ENCODE data around the gene ACTR1B.
"Not testable (repeated sequence)": the region's sequence is repeated elsewhere in the genome, so short reads cannot be mapped to it uniquely, and the experiment has no call there.

ACTR1B gene

GRCh38 chr2:97663962-97664635 lies at the start of gene ACTR1B:
TSS of gene ACTR1B (minus strand) at chr2:97664044. CDS start at chr2:97663890, 154 bp downstream.
- H3K9me3 ChIP-seq (ENCODE audit: control insufficient read depth, low read length), result no peaks in the 10 kb centered on the region
- H3K4me3 ChIP-seq (ENCODE audit: low read length), result peak within 1 kb of the TSS; percentile 83
- peaks cover under 1% of the 10 kb centered on the region for H3K36me3 ChIP-seq (ENCODE audit: control insufficient read depth, insufficient read depth, low read length, severe bottlenecking)
- no peaks in the 10 kb centered on the region for H3K27me3 ChIP-seq (replicated peaks; ENCODE audit: control insufficient read depth, insufficient read depth, low read length)
- DNase-seq (ENCODE audit: low read depth), result peak; percentile 98
- peak within 1 kb of the TSS; percentile 87 for H3K9ac ChIP-seq (ENCODE audit: low read length)
- H3K4me1 ChIP-seq (ENCODE audit: control insufficient read depth, insufficient read depth, low read length), result peaks cover 31% of the 10 kb centered on the region

- Histone ChIP-seq H3K36me3 (ENCODE audit: control insufficient read depth, insufficient read depth, low read length, severe bottlenecking) (no peaks in the 10 kb centered on the region), H3K27me3 (replicated peaks; ENCODE audit: control insufficient read depth, insufficient read depth, low read length) (peaks cover 44% of the 10 kb centered on the region), H3K9me3 (ENCODE audit: control insufficient read depth, low read length) (no peaks in the 10 kb centered on the region), H3K4me1 (ENCODE audit: control insufficient read depth, insufficient read depth, low read length) (no peaks in the 10 kb centered on the region), H3K4me3 (ENCODE audit: low read length) (no peak overlapping the region), H3K9ac (ENCODE audit: low read length) (no peak overlapping the region)
- no peak for DNase-seq (ENCODE audit: low read depth)
Observed at GRCh38 chr2:97712693-97713295, 49.0 kb upstream of the ACTR1B start.

GRCh38 chr2:97712175-97712574 lies 48.3 kb upstream of the ACTR1B start:
- H3K27me3 ChIP-seq (replicated peaks; ENCODE audit: control insufficient read depth, insufficient read depth, low read length), result peaks cover 46% of the 10 kb centered on the region
- not testable (repeated sequence) for H3K9me3 ChIP-seq (ENCODE audit: control insufficient read depth, low read length); H3K4me3 ChIP-seq (ENCODE audit: low read length); H3K9ac ChIP-seq (ENCODE audit: low read length); H3K4me1 ChIP-seq (ENCODE audit: control insufficient read depth, insufficient read depth, low read length); DNase-seq (ENCODE audit: low read depth); H3K36me3 ChIP-seq (ENCODE audit: control insufficient read depth, insufficient read depth, low read length, severe bottlenecking)

- H3K9me3 ChIP-seq (ENCODE audit: control insufficient read depth, low read length), result no peaks in the 10 kb centered on the region
- DNase-seq (ENCODE audit: low read depth), result no peak
- H3K36me3 ChIP-seq (ENCODE audit: control insufficient read depth, insufficient read depth, low read length, severe bottlenecking), result no peaks in the 10 kb centered on the region
- H3K4me1 ChIP-seq (ENCODE audit: control insufficient read depth, insufficient read depth, low read length), result no peaks in the 10 kb centered on the region
- peaks cover 47% of the 10 kb centered on the region for H3K27me3 ChIP-seq (replicated peaks; ENCODE audit: control insufficient read depth, insufficient read depth, low read length)
- H3K4me3 ChIP-seq (ENCODE audit: low read length), result no peak overlapping the region
- H3K9ac ChIP-seq (ENCODE audit: low read length), result no peak overlapping the region
Observed at GRCh38 chr2:97711394-97711711, 47.5 kb upstream of the ACTR1B start.

DNA sequence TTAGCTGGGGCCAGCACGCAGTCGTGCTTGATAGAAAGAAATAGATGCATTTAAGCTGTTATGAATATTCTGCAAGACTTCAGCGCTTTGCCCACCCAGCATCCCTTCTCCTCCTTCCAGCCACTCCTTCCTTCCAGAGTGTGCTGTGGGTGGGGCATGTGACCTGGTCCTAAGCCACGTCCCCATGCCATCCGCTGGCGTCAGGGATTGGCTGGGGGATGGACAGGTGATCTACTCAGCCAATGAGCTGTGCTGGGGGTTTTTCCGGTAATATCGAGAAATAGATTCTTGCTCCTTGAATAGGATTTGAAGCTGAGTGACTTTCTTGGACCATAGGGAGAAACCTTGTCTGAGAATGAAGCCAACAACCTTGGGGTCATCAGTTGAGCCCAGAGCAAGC lies 44.8 kb upstream of the ACTR1B start:
- DNase-seq (ENCODE audit: low read depth), result no peak
- H3K9me3 ChIP-seq (ENCODE audit: control insufficient read depth, low read length), result no peaks in the 10 kb centered on the region
- H3K4me1 ChIP-seq (ENCODE audit: control insufficient read depth, insufficient read depth, low read length), result no peaks in the 10 kb centered on the region
- peaks cover 38% of the 10 kb centered on the region for H3K27me3 ChIP-seq (replicated peaks; ENCODE audit: control insufficient read depth, insufficient read depth, low read length)
- no peak overlapping the region for H3K9ac ChIP-seq (ENCODE audit: low read length)
- H3K4me3 ChIP-seq (ENCODE audit: low read length), result no peak overlapping the region
- H3K36me3 ChIP-seq (ENCODE audit: control insufficient read depth, insufficient read depth, low read length, severe bottlenecking), result no peaks in the 10 kb centered on the region

GRCh38 chr2:97708048-97708380 lies 44.2 kb upstream of the ACTR1B start:
- Histone ChIP-seq H3K4me1 (ENCODE audit: control insufficient read depth, insufficient read depth, low read length) (no peaks in the 10 kb centered on the region), H3K9ac (ENCODE audit: low read length) (no peak overlapping the region), H3K36me3 (ENCODE audit: control insufficient read depth, insufficient read depth, low read length, severe bottlenecking) (no peaks in the 10 kb centered on the region), H3K9me3 (ENCODE audit: control insufficient read depth, low read length) (no peaks in the 10 kb centered on the region), H3K4me3 (ENCODE audit: low read length) (no peak overlapping the region), H3K27me3 (replicated peaks; ENCODE audit: control insufficient read depth, insufficient read depth, low read length) (peaks cover 34% of the 10 kb centered on the region)
- no peak for DNase-seq (ENCODE audit: low read depth)

GRCh38 chr2:97707362-97708047 lies 43.7 kb upstream of the ACTR1B start:
- Histone ChIP-seq H3K4me1 (ENCODE audit: control insufficient read depth, insufficient read depth, low read length) (no peaks in the 10 kb centered on the region), H3K9me3 (ENCODE audit: control insufficient read depth, low read length) (no peaks in the 10 kb centered on the region), H3K27me3 (replicated peaks; ENCODE audit: control insufficient read depth, insufficient read depth, low read length) (peaks cover 32% of the 10 kb centered on the region), H3K36me3 (ENCODE audit: control insufficient read depth, insufficient read depth, low read length, severe bottlenecking) (no peaks in the 10 kb centered on the region), H3K9ac (ENCODE audit: low read length) (no peak overlapping the region), H3K4me3 (ENCODE audit: low read length) (no peak overlapping the region)
- DNase-seq (ENCODE audit: low read depth), result no peak

DNA sequence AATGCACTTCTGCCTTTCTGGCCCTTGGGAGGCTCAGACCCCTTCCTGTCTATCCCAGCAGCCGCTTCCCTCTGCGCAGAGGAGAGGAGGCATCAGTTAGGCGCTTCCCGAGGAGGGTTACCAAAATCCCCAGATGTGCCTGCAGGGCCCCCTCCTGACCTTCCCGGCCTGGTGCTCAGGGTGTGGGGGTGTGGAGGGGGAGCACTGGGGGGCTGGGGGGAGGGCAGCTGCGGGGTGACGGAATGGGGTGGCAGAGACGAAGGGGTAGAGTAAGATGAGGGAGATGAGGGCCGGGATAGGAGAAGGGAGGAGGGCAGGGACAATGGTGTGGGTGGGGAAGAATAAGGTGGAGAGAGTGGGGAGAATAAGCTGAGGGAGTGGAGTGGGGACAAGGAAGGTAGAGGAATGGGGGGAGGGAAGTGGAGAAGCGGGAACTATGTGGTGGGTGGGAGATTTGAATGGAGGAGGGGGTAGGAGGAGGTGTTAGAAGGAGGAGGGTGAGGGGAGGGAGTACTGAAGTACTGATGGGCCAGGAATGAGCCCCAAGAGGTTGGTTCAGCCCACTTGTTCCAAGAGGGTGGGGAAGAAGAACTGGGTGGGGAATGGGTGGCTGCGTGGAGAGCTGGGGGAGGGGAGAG lies 43.0 kb upstream of the ACTR1B start:
- no peak overlapping the region for H3K4me3 ChIP-seq (ENCODE audit: low read length)
- no peak for DNase-seq (ENCODE audit: low read depth)

DNA sequence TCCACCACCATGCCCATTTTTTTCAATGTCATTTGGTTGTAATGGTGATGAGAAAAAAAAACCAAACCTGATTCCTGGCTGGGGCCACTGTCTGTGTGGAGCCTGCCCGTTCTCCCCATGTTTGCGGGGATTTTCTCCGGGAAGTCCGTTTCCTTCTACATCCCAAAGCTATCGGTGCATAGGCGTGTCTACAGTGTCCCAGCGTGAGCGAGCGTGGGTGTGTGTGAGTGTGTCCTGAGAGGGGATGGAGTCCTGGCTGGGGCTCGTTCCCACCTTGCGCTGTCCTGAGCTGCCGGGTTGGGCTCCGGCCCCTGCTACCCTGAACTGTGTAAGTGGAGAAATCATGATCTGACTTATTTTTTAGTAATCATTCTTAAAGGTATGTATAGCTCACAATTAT lies 42.3 kb upstream of the ACTR1B start:
- no peak overlapping the region for H3K4me3 ChIP-seq (ENCODE audit: low read length)
- no peak overlapping the region for H3K9ac ChIP-seq (ENCODE audit: low read length)
- DNase-seq (ENCODE audit: low read depth), result no peak
- H3K9me3 ChIP-seq (ENCODE audit: control insufficient read depth, low read length), result no peaks in the 10 kb centered on the region
- H3K4me1 ChIP-seq (ENCODE audit: control insufficient read depth, insufficient read depth, low read length), result no peaks in the 10 kb centered on the region
- H3K27me3 ChIP-seq (replicated peaks; ENCODE audit: control insufficient read depth, insufficient read depth, low read length), result peaks cover 26% of the 10 kb centered on the region
- H3K36me3 ChIP-seq (ENCODE audit: control insufficient read depth, insufficient read depth, low read length, severe bottlenecking), result no peaks in the 10 kb centered on the region

More for the DNA sequence above, 43.0 kb upstream of the ACTR1B start:
- Histone ChIP-seq H3K9me3 (ENCODE audit: control insufficient read depth, low read length) (no peaks in the 10 kb centered on the region), H3K36me3 (ENCODE audit: control insufficient read depth, insufficient read depth, low read length, severe bottlenecking) (no peaks in the 10 kb centered on the region), H3K27me3 (replicated peaks; ENCODE audit: control insufficient read depth, insufficient read depth, low read length) (peaks cover 32% of the 10 kb centered on the region), H3K4me1 (ENCODE audit: control insufficient read depth, insufficient read depth, low read length) (no peaks in the 10 kb centered on the region), H3K9ac (ENCODE audit: low read length) (no peak overlapping the region)

DNA sequence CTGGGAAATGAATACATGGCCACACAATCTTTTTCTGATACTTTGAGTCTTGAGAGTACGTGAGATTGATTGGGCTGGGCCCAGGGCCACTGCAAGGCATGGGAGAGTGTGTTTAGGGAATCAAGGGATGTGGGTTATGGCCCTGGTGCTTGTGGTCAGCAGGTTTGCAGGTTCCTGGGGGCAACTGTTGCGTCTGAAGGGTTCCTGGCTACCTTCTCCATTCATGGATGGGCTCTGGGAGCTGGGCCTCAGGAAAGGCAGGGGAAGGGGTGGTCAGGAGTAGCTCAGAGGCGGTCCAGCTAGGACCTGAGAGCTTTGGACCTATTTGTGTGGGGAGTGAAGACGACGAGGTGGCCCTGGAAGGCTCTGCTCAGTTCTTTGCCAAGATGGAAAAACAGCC lies 41.1 kb upstream of the ACTR1B start:
- Histone ChIP-seq H3K4me3 (ENCODE audit: low read length) (no peak overlapping the region), H3K9me3 (ENCODE audit: control insufficient read depth, low read length) (no peaks in the 10 kb centered on the region), H3K4me1 (ENCODE audit: control insufficient read depth, insufficient read depth, low read length) (no peaks in the 10 kb centered on the region), H3K27me3 (replicated peaks; ENCODE audit: control insufficient read depth, insufficient read depth, low read length) (peaks cover 20% of the 10 kb centered on the region), H3K9ac (ENCODE audit: low read length) (no peak overlapping the region), H3K36me3 (ENCODE audit: control insufficient read depth, insufficient read depth, low read length, severe bottlenecking) (no peaks in the 10 kb centered on the region)
- no peak for DNase-seq (ENCODE audit: low read depth)

GRCh38 chr2:97703741-97704140 lies 39.9 kb upstream of the ACTR1B start:
- no peak for DNase-seq (ENCODE audit: low read depth)
- H3K36me3 ChIP-seq (ENCODE audit: control insufficient read depth, insufficient read depth, low read length, severe bottlenecking), result no peaks in the 10 kb centered on the region
- H3K4me1 ChIP-seq (ENCODE audit: control insufficient read depth, insufficient read depth, low read length), result no peaks in the 10 kb centered on the region
- no peaks in the 10 kb centered on the region for H3K9me3 ChIP-seq (ENCODE audit: control insufficient read depth, low read length)
- H3K27me3 ChIP-seq (replicated peaks; ENCODE audit: control insufficient read depth, insufficient read depth, low read length), result peaks cover 19% of the 10 kb centered on the region
- H3K4me3 ChIP-seq (ENCODE audit: low read length), result no peak overlapping the region
- no peak overlapping the region for H3K9ac ChIP-seq (ENCODE audit: low read length)

All from adipocyte (in vitro differentiated cells).